K562 (cell line): ENCODE measurements around the gene TBC1D2. TPM values are rescaled to one million over a fixed set of nuclear protein-coding genes. Genes with fewer than 3 reads are reported as not detected.

Experiments
- ATAC-seq: fragments of 200-7000 bp; cut with Tn5 transposase; 3 replicates; pipeline ENCODE4 v1.9.1; 2020; ENCODE audit warnings: moderate library complexity
- BruUV-seq: library from RNA; stranded (reverse); fragments of 400-500 nt; replicated peaks from 2 replicates; lab custom pipeline; 2021; lab: Mats Ljungman, UMichigan
- CTCF ChIA-PET: fragments of 300-600 bp; formaldehyde crosslinking; extraction: SDS; loops from one replicate; lab custom pipeline; 2021; ENCODE audit warnings: low intra/inter-chr PET ratio; lab: Yijun Ruan, JAX
- POLR2A ChIA-PET: fragments of 300-600, 350-650 bp; sonication (Branson Sonifier 250); formaldehyde crosslinking; extraction: SDS; loops from one replicate; lab custom pipeline; 2021; ENCODE audit warnings: antibody characterized with exemption, inconsistent platforms; lab: Yijun Ruan, JAX
- DNase-seq, 4 experiments: peaks; one replicate each; pipeline versions ENCODE4 v3.0.0 to v3.0.0-alpha.2; 2011 to 2018; ENCODE audit warnings: low spot score in 3 of 4, mixed read lengths in 3 of 4; ENCODE audit errors: extremely low read depth in 1 of 4
- FAIRE-seq: peaks from 2 replicates; lab custom pipeline; 2011; peaks lifted over from hg19 to GRCh38; lab: Jason Lieb, UNC
- H2AFZ ChIP-seq: 2 replicates; pipeline ENCODE4 v1.6.0; 2011; ENCODE audit warnings: low read depth, low read length, control low read depth, inconsistent platforms
- H3K27ac ChIP-seq: fragments of 200-600 bp; 3 replicates; pipeline ENCODE4 v1.8.0; 2011; ENCODE audit warnings: low read depth, mild to moderate bottlenecking, control low read depth, inconsistent platforms, low read length, moderate library complexity, mixed read lengths; ENCODE audit errors: extremely low read depth
- H3K27me3 ChIP-seq, 2 experiments: fragments of 300-600 bp in 1 of 2; 2 replicates in 1 of 2; 3 replicates in 1 of 2; pipeline versions ENCODE4 v1.6.0 to v1.8.0; 2011; ENCODE audit warnings: inconsistent platforms in 2 of 2, low read length in 2 of 2, mild to moderate bottlenecking in 1 of 2, mixed read lengths in 1 of 2, moderate library complexity in 1 of 2; ENCODE audit not compliant: control insufficient read depth in 2 of 2, insufficient read depth in 2 of 2
- H3K36me3 ChIP-seq: fragments of 300-600 bp; 3 replicates; pipeline ENCODE4 v1.8.0; 2011; ENCODE audit warnings: mild to moderate bottlenecking, low read length, inconsistent platforms; ENCODE audit not compliant: control insufficient read depth, insufficient read depth
- H3K4me1 ChIP-seq, 2 experiments: fragments of 200-600 bp in 1 of 2; replicated peaks in 1 of 2; 2 replicates in 1 of 2; 3 replicates in 1 of 2; pipeline versions ENCODE4 v1.5.1 to v1.8.0; 2011; ENCODE audit warnings: inconsistent platforms in 2 of 2, low read length in 2 of 2, mild to moderate bottlenecking in 1 of 2, mixed read lengths in 1 of 2, moderate library complexity in 1 of 2; ENCODE audit not compliant: control insufficient read depth in 2 of 2, insufficient read depth in 2 of 2
- H3K4me2 ChIP-seq: 2 replicates; pipeline ENCODE4 v1.6.1; 2011; ENCODE audit warnings: low read length, control low read depth, inconsistent platforms, mixed read lengths; ENCODE audit not compliant: insufficient read depth
- H3K4me3 ChIP-seq: fragments of 200-600 bp; sonication (generic), shearing (Covaris generic); 2 replicates; pipeline ENCODE4 v1.5.1; 2016; ENCODE audit warnings: control low read depth, inconsistent platforms
- H3K79me2 ChIP-seq: fragments of 200-600 bp; 3 replicates; pipeline ENCODE4 v1.8.0; 2011; ENCODE audit warnings: low read length, inconsistent platforms; ENCODE audit not compliant: control insufficient read depth, insufficient read depth
- H3K9ac ChIP-seq, 2 experiments: 2 replicates each; pipeline versions ENCODE4 v1.6.0 to v1.6.1; 2011; ENCODE audit warnings: low read depth in 2 of 2, low read length in 2 of 2, control low read depth in 1 of 2, inconsistent platforms in 1 of 2, mild to moderate bottlenecking in 1 of 2, mixed read lengths in 1 of 2; ENCODE audit not compliant: insufficient read depth in 1 of 2
- H3K9me1 ChIP-seq: one replicate; pipeline ENCODE4 v1.6.0; 2011; ENCODE audit warnings: inconsistent platforms, mild to moderate bottlenecking, low read length, moderate library complexity; ENCODE audit not compliant: control insufficient read depth, insufficient read depth
- H3K9me3 ChIP-seq: replicated peaks from 2 replicates; pipeline ENCODE4 v1.5.1; 2011; ENCODE audit warnings: low read depth, low read length, inconsistent platforms; ENCODE audit not compliant: control insufficient read depth, insufficient read depth
- H4K20me1 ChIP-seq: replicated peaks from 2 replicates; pipeline ENCODE4 v1.6.1; 2011; ENCODE audit warnings: low read length, inconsistent platforms, mixed read lengths; ENCODE audit not compliant: control insufficient read depth, insufficient read depth
- BRD9 ChIP-seq: fragments of 450-650 bp; IDR thresholded peaks from 2 replicates; pipeline ENCODE4 v1.6.1; 2018; ENCODE audit warnings: low read depth; ENCODE audit not compliant: partially characterized antibody
- CEBPG ChIP-seq, 3 experiments: fragments of 200-800 bp in 1 of 3; sonication (Bioruptor generic) in 1 of 3; sonication (generic) in 1 of 3; formaldehyde crosslinking in 1 of 3; IDR thresholded peaks in 2 of 3; conservative IDR thresholded peaks in 1 of 3; 2 replicates each; pipeline versions ENCODE4 v1.6.1 to v1.8.0; 2016 to 2022; ENCODE audit warnings: missing compliant biosample characterization in 2 of 3, missing genetic modification characterization in 2 of 3, mild to moderate bottlenecking in 1 of 3, missing genetic modification reagents in 1 of 3
- ETV5 ChIP-seq: sonication (generic); formaldehyde crosslinking; IDR thresholded peaks from 2 replicates; pipeline ENCODE4 v1.4.0; 2020; ENCODE audit warnings: low read depth, mild to moderate bottlenecking, missing genetic modification reagents
- KAT2B ChIP-seq: IDR thresholded peaks from one replicate; pipeline ENCODE4 v1.6.1; 2012; ENCODE audit warnings: low read depth, mild to moderate bottlenecking, control low read depth, inconsistent platforms, low read length, moderate library complexity
- KHSRP ChIP-seq: fragments of 450-650 bp; IDR thresholded peaks from 2 replicates; pipeline ENCODE4 v1.6.1; 2017
- MCM2 ChIP-seq: fragments of 450-650 bp; IDR thresholded peaks from 2 replicates; pipeline ENCODE4 v1.6.1; 2017; ENCODE audit warnings: low read depth, mild to moderate bottlenecking
- MEIS2 ChIP-seq: fragments of 450-650 bp; IDR thresholded peaks from 2 replicates; pipeline ENCODE4 v1.6.1; 2014; ENCODE audit warnings: mild to moderate bottlenecking; ENCODE audit not compliant: partially characterized antibody
- MXI1 ChIP-seq: IDR thresholded peaks from 2 replicates; pipeline ENCODE4 v1.6.1; 2011; ENCODE audit warnings: low read depth, mild to moderate bottlenecking, improper control_type of control experiment, low read length
- PHF20 ChIP-seq: fragments of 450-650 bp; IDR thresholded peaks from 2 replicates; pipeline ENCODE4 v1.6.1; 2018; ENCODE audit not compliant: partially characterized antibody
- PTTG1 ChIP-seq: fragments of 450-650 bp; IDR thresholded peaks from 2 replicates; pipeline ENCODE4 v1.6.1; 2016; ENCODE audit warnings: low read depth, mild to moderate bottlenecking, missing genetic modification characterization, missing compliant biosample characterization
- STAG1 ChIP-seq: sonication (generic); formaldehyde crosslinking; IDR thresholded peaks from 2 replicates; pipeline ENCODE4 v1.5.0; 2020; ENCODE audit warnings: missing genetic modification reagents, borderline replicate concordance
- TBP ChIP-seq: optimal IDR thresholded peaks from 2 replicates; pipeline ENCODE3; 2011; ENCODE audit warnings: low read depth, low read length, improper control_type of control experiment
- THRAP3 ChIP-seq: fragments of 450-650 bp; IDR thresholded peaks from 2 replicates; pipeline ENCODE4 v1.6.1; 2016; ENCODE audit warnings: mild to moderate bottlenecking, inconsistent platforms, borderline replicate concordance
- ZNF668 ChIP-seq: fragments of 250-450 bp; sonication (Bioruptor Pico); IDR thresholded peaks from 2 replicates; pipeline ENCODE4 v1.8.0; 2022; ENCODE audit warnings: mild to moderate bottlenecking, inconsistent platforms
- WGBS: fragments of 100-300 bp; shearing (Covaris generic); methylation state at CpG from one replicate; pipeline ENCODE4 v1.1.6; 2016; ENCODE audit warnings: low coverage, mixed read lengths; ENCODE audit not compliant: insufficient coverage; ENCODE audit errors: missing lambda C conversion rate; 5-methylcytosine and 5-hydroxymethylcytosine counted together
- in situ Hi-C: fragments of 300-500 bp; cut with MboI; formaldehyde crosslinking; loops from 4 replicates; pipeline ENCODE4 v1.15.0; 2018; ENCODE audit warnings: inconsistent platforms, mixed read lengths
- intact Hi-C: fragments of 100-400 bp; cut with micrococcal nuclease; formaldehyde crosslinking; loops from 2 replicates; pipeline ENCODE4 v1.14.2; 2022
- polyA plus RNA-seq, 8 experiments: library from polyadenylated mRNA; depleted of rRNA in 4 of 8; stranded (reverse) in 5 of 8; unstranded in 3 of 8; fragments of >200 nt; fragmentation: Nextera tagmentation in 2 of 8; fragmentation: Illumina TruSeq in 1 of 8; extraction: Ambion mirVana in 2 of 8; extraction: Trizol in 1 of 8; gene quantifications; 2 replicates each; pipeline versions ENCODE4 v1.2.1 to v1.2.3, GENCODE V29; 2011 to 2014; ENCODE audit warnings: inconsistent platforms in 1 of 8, missing spikeins in 1 of 8
- total RNA-seq, 7 experiments: library from RNA; depleted of rRNA in 6 of 7; stranded (reverse); fragments of >200 nt in 6 of 7; fragmentation: Illumina TruSeq in 2 of 7; extraction: Trizol in 2 of 7; gene quantifications; 2 replicates each; pipeline versions ENCODE4 v1.2.1 to v1.2.3, GENCODE V29; 2011 to 2021; ENCODE audit warnings: low replicate concordance in 1 of 7
- TF ChIP-seq, protein P1 (sequence below): fragments of 250-450 bp; sonication (Bioruptor Pico); IDR thresholded peaks from 2 replicates; pipeline ENCODE4 v1.8.0; 2021; ENCODE audit warnings: borderline replicate concordance, mild to moderate bottlenecking, moderate library complexity; ENCODE audit not compliant: poor library complexity, severe bottlenecking

The TBC1D2 gene
- total and polyA plus RNA-seq, 9 of the 15 experiments (the other 6 are each of a cell fraction or from before 2014, with no cell fraction given), result 0.10 to 7.0 (median 2.5) TPM

DNA sequence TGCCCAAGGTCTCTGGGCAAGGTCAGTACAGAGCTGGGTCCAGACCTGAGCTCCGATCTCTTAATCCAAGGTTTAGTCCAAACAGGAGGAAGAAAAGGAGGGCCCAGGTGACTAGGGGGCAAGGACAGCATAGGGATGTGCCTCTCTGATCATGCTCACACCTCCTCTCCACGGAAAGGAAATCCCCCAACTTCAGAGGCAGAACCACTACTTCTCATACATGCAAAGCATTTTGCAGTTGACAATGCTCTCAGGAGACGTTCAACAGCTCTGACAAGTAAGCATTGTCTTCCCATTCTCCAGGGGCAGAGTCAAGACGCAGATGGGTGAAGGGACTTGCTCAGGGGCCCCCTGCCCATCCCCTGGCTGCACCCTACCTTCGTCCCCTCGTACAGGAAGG, 54.3 kb downstream of the TBC1D2 start:
- CTCF ChIA-PET, result no interaction called here
- H3K9me1 ChIP-seq, result no peaks in the 10 kb centered on the region
- 53% methylated on average over 6 of the region's 6 CpGs for WGBS
- H3K27me3 ChIP-seq, result no peaks in the 10 kb centered on the region
- no peaks in the 10 kb centered on the region for H4K20me1 ChIP-seq
- intact Hi-C loops (loop anchor here (10.0 kb wide), 1 partner anchor 114 kb away; no protein-coding TSS in a partner anchor), in situ Hi-C loops (no loop called here)
- no peak overlapping the region for H2AFZ ChIP-seq
- POLR2A ChIA-PET, result interaction anchor here (1.1 kb wide), 1 partner anchor 55 kb away, joined by 3 read pairs; the partner anchor contains the start of gene TBC1D2
- peaks cover 8 to 23% of the 10 kb centered on the region in 2 experiments; a peak in 4 of 5 replicates for H3K4me1 ChIP-seq
- no peak for FAIRE-seq
- H3K4me3 ChIP-seq, result no peak overlapping the region
- no peak overlapping the region for H3K4me2 ChIP-seq
- ATAC-seq, result no peak
- DNase-seq, result no peak
- peak overlapping the region in 1 of 2 experiments; percentile 61; a peak in 2 of 4 replicates for H3K9ac ChIP-seq
- TF ChIP-seq THRAP3 (no peak), CEBPG (CRISPR knock-in tag; IDR thresholded peaks at IDR 0.05) (no peak), CEBPG (tag; conservative IDR thresholded peaks at IDR 0.05 in 1 of 2, IDR thresholded peaks at IDR 0.05 in 1 of 2) (no peak), PHF20 (no peak), MCM2 (no peak)
- no peaks in the 10 kb centered on the region for H3K36me3 ChIP-seq
- no peaks in the 10 kb centered on the region for H3K79me2 ChIP-seq
- no peaks in the 10 kb centered on the region for H3K9me3 ChIP-seq
- BruUV-seq, result no TSS peak
- no peak overlapping the region for H3K27ac ChIP-seq

DNA sequence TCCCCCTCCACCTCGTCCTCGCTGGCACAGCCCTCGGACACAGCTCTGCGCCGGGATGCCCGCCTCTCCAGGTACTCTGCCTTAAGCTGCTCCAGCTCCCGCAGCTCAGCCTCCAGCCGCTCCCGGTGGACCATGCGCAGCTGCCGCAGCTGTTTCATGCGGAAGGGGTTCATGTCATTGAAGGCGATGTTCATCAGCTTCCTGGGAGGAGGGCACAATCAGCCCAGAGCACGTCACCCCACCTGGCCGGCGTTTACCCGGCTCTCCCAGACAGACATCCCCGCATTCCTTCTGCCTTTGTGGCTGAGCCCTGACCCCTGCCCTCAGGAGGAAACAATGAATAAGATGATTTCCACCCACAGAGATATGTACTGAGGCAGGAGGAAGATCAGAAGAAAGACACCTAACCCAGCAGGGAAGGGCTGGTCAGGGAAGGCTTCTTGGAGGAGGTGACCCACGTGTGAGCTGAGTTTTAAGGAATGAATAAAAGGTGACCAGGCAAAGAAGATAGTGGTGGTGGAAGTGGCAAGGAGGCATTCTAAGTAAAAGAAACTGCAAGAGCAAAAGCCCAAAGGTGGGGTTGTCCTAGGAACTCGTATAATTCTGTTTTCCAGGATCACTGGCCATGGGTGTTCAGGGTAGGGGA, 55.9 kb downstream of the TBC1D2 start:
- H3K27ac ChIP-seq, result no peak overlapping the region
- H3K4me2 ChIP-seq, result no peak overlapping the region
- FAIRE-seq, result peak; percentile 62
- no peak for DNase-seq
- no peaks in the 10 kb centered on the region for H4K20me1 ChIP-seq
- no peaks in the 10 kb centered on the region for H3K9me3 ChIP-seq
- intact Hi-C loops, result loop anchor here (10.0 kb wide), 1 partner anchor 115 kb away; no protein-coding TSS in a partner anchor
- H3K36me3 ChIP-seq, result no peaks in the 10 kb centered on the region
- ATAC-seq, result no peak
- ChIA-PET CTCF (no interaction called here), POLR2A (no interaction called here)
- peak overlapping the region in 1 of 2 experiments; percentile 8; a peak in 1 of 4 replicates for H3K9ac ChIP-seq
- peaks cover 0 to 17% of the 10 kb centered on the region in 2 experiments; a peak in 3 of 5 replicates for H3K4me1 ChIP-seq
- H2AFZ ChIP-seq, result no peak overlapping the region
- BruUV-seq, result no TSS peak
- H3K27me3 ChIP-seq, result no peaks in the 10 kb centered on the region
- H3K79me2 ChIP-seq, result no peaks in the 10 kb centered on the region
- 86% methylated on average over 19 of the region's 20 CpGs for WGBS
- in situ Hi-C loops, result no loop called here
- no peaks in the 10 kb centered on the region for H3K9me1 ChIP-seq
- H3K4me3 ChIP-seq, result no peak overlapping the region
- TF ChIP-seq, protein P1, sequence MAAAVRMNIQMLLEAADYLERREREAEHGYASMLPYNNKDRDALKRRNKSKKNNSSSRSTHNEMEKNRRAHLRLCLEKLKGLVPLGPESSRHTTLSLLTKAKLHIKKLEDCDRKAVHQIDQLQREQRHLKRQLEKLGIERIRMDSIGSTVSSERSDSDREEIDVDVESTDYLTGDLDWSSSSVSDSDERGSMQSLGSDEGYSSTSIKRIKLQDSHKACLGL (CRISPR knock-in tag), result no peak
- TF ChIP-seq PTTG1 (tag), result no peak
- TF ChIP-seq MEIS2, result no peak
- TF ChIP-seq BRD9, result no peak
- TF ChIP-seq STAG1, result no peak
- TF ChIP-seq KAT2B, result no peak
- no peak for TF ChIP-seq ZNF668
- no peak for TF ChIP-seq MXI1
- no peak for TF ChIP-seq KHSRP
- no peak for TF ChIP-seq ETV5 (CRISPR knock-in tag)
- no peak for TF ChIP-seq TBP
